GM18861 (cell line): ENCODE measurements around the gene GAL3ST2.
"Not testable (repeated sequence)": the region's sequence is repeated elsewhere in the genome, so short reads cannot be mapped to it uniquely, and the experiment has no call there.

Source experiments
- ATAC-seq: cut with Tn5 transposase; IDR thresholded peaks from one replicate; pipeline ENCODE4 v1.9.1; 2021; ENCODE audit not compliant: unreplicated experiment

GAL3ST2 gene

GRCh38 chr2:241791385-241791784, 14.8 kb downstream of the GAL3ST2 start:
- not testable (repeated sequence) for ATAC-seq

- no peak for ATAC-seq
These were observed 16.8 kb downstream of the GAL3ST2 start for GRCh38 chr2:241793385-241793784.

- ATAC-seq = no peak
These were observed 17.7 kb downstream of the GAL3ST2 start for GRCh38 chr2:241794250-241794823.

GRCh38 chr2:241795021-241795999, 18.7 kb downstream of the GAL3ST2 start:
- ATAC-seq = no peak

- ATAC-seq = no peak
These were observed 19.6 kb downstream of the GAL3ST2 start for GRCh38 chr2:241796209-241796608.

- no peak for ATAC-seq
These were observed 20.1 kb downstream of the GAL3ST2 start for GRCh38 chr2:241796610-241797138.

GRCh38 chr2:241797441-241798080, 20.9 kb downstream of the GAL3ST2 start:
- no peak for ATAC-seq

- no peak for ATAC-seq
These were observed 21.5 kb downstream of the GAL3ST2 start for GRCh38 chr2:241798081-241798630.

GRCh38 chr2:241798631-241799521, 22.3 kb downstream of the GAL3ST2 start:
- no peak for ATAC-seq

- no peak for ATAC-seq
These were observed 23.0 kb downstream of the GAL3ST2 start for GRCh38 chr2:241799522-241800197.

GRCh38 chr2:241800198-241800903, 23.7 kb downstream of the GAL3ST2 start:
- not testable (repeated sequence) for ATAC-seq

GRCh38 chr2:241801611-241802420, 25.2 kb downstream of the GAL3ST2 start:
- ATAC-seq = no peak

GRCh38 chr2:241802421-241803318, 26.0 kb downstream of the GAL3ST2 start:
- ATAC-seq = no peak

- ATAC-seq = no peak
These were observed 27.0 kb downstream of the GAL3ST2 start for GRCh38 chr2:241803387-241804325.

GRCh38 chr2:241804326-241805229, 28.0 kb downstream of the GAL3ST2 start:
- ATAC-seq = no peak
